ENCODE data around the gene PYGO2. TPM values are rescaled to one million over a fixed set of nuclear protein-coding genes. Genes with fewer than 3 reads are reported as not detected.
A peak's percentile ranks its signal among the peaks of the same experiment; 100 is the strongest.

Gene PYGO2
- total RNA-seq, 1 experiment from 2014 or later, result 33.2 TPM

DNA sequence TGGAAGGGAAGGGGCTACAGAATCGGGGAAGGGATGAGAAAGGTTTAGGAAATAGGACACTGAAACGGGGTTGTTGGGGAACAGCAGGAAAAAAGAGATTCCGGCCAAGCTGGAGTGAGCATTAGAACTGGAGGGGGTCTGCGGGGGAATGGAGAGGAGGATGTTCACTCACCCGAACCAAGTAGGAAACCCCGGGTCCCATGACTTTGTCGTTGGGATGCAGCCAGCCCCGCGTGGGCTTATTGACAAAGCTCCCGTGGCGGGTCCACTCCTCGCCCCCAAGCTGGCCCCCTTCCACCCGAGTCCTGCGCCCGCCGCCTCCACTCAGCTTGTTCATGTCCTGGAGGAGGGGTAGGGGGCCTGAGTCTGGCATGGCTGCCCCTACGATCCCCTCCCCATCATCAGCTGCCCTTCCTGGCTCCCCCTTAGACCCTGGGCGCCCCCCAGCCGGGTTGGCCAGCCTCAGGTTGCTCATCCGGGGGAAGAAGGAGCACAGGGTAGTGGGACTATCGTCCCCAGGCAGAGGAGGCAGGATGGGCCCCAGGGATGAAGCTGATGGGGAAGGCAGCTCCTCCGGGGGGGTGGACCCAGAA, 8.4 kb upstream of the PYGO2 start:
- H3K9me2 ChIP-seq (ENCODE audit: insufficient read depth), result no peaks in the 10 kb centered on the region
- H2AFZ ChIP-seq, result no peak overlapping the region
- peak overlapping the region; percentile 87 for H3K4me3 ChIP-seq
- no peaks in the 10 kb centered on the region for H3K27me3 ChIP-seq (ENCODE audit: insufficient read depth, low read depth)
- intact Hi-C loops (cut with micrococcal nuclease; ENCODE audit: unreplicated experiment), result loop anchor here (2.0 to 5.0 kb wide), 3 partner anchors 47 to 352 kb away; partner anchors contain the start of genes RUSC1 and SLC50A1
- ChIA-PET CTCF (interaction anchor here (0.6 to 2.0 kb wide), 9 partner anchors 9 to 415 kb away, joined by 3 to 17 read pairs (median 4); partner anchors contain the start of genes ADAM15 and PYGO2), POLR2A (ENCODE audit: unreplicated experiment) (interaction anchor here (0.5 to 1.7 kb wide), 12 partner anchors 9 to 633 kb away, joined by 3 to 18 read pairs (median 5); partner anchors contain the start of genes ADAM15, PYGO2 and ZBTB7B)
- peak overlapping the region; percentile 93 for H3K4me2 ChIP-seq
- TF ChIP-seq EZH2 (IDR thresholded peaks at IDR 0.05; ENCODE audit: low read depth), result no peak
- TF ChIP-seq, protein P1, sequence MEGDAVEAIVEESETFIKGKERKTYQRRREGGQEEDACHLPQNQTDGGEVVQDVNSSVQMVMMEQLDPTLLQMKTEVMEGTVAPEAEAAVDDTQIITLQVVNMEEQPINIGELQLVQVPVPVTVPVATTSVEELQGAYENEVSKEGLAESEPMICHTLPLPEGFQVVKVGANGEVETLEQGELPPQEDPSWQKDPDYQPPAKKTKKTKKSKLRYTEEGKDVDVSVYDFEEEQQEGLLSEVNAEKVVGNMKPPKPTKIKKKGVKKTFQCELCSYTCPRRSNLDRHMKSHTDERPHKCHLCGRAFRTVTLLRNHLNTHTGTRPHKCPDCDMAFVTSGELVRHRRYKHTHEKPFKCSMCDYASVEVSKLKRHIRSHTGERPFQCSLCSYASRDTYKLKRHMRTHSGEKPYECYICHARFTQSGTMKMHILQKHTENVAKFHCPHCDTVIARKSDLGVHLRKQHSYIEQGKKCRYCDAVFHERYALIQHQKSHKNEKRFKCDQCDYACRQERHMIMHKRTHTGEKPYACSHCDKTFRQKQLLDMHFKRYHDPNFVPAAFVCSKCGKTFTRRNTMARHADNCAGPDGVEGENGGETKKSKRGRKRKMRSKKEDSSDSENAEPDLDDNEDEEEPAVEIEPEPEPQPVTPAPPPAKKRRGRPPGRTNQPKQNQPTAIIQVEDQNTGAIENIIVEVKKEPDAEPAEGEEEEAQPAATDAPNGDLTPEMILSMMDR (conservative IDR thresholded peaks at IDR 0.05), result no peak
- peaks cover 56% of the 10 kb centered on the region for H3F3A ChIP-seq (ENCODE audit: insufficient read depth, low read depth)
- no peak for DNase-seq
- peaks cover 42% of the 10 kb centered on the region for H3K79me2 ChIP-seq (ENCODE audit: low read depth)
- no peaks in the 10 kb centered on the region for H3K9me3 ChIP-seq (ENCODE audit: insufficient read depth, low read depth)
- peaks cover 44% of the 10 kb centered on the region for H3K4me1 ChIP-seq (replicated peaks; ENCODE audit: insufficient read depth)
- TSS peak; percentile 0 for BruUV-seq (replicated peaks)
- H3K36me3 ChIP-seq (ENCODE audit: low read depth), result peaks cover 28% of the 10 kb centered on the region; the same call in 1 of the 2 replicates
- peak overlapping the region; percentile 97; the same call in 1 of the 2 replicates for H3K27ac ChIP-seq
- no peaks in the 10 kb centered on the region for H4K20me1 ChIP-seq (ENCODE audit: insufficient read depth)

DNA sequence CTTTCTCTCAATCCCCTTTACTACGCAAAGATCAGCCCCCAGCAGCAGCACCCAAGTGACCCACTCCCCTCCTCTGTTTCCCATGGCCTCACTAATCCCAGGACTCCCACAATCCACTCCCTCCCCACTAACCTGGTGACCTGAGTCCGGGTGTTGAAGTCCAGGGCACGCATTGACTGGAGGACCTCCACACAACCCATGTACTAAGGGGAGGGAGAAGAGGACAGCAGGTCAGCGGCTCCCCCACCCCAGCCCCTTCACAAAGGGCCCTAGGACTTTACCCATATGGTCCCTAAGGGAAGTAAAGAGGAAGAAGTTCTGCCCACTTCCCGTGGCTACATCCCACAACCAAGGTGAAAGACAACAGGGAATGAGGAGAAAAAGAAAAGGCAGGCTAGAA, 7.7 kb upstream of the PYGO2 start:
- DNase-seq, result no peak
- Histone ChIP-seq H3K79me2 (ENCODE audit: low read depth) (peaks cover 41% of the 10 kb centered on the region), H4K20me1 (ENCODE audit: insufficient read depth) (no peaks in the 10 kb centered on the region), H3F3A (ENCODE audit: insufficient read depth, low read depth) (peaks cover 62% of the 10 kb centered on the region), H3K27me3 (ENCODE audit: insufficient read depth, low read depth) (no peaks in the 10 kb centered on the region), H3K27ac (no peak overlapping the region), H3K4me1 (replicated peaks; ENCODE audit: insufficient read depth) (peaks cover 44% of the 10 kb centered on the region), H3K4me3 (peak overlapping the region; percentile 87; the same call in 1 of the 2 replicates), H3K36me3 (ENCODE audit: low read depth) (peaks cover 33% of the 10 kb centered on the region; the same call in 1 of the 2 replicates), H3K9me2 (ENCODE audit: insufficient read depth) (no peaks in the 10 kb centered on the region), H3K9me3 (ENCODE audit: insufficient read depth, low read depth) (no peaks in the 10 kb centered on the region), H3K4me2 (peak overlapping the region; percentile 93), H2AFZ (no peak overlapping the region)
- ChIA-PET CTCF (interaction anchor here (0.5 kb wide), 1 partner anchor 616 kb away, joined by 4 read pairs; no protein-coding TSS in a partner anchor), POLR2A (ENCODE audit: unreplicated experiment) (interaction anchor here (0.7 kb wide), 1 partner anchor 26 kb away, joined by 8 read pairs; no protein-coding TSS in a partner anchor)
- BruUV-seq (replicated peaks), result no TSS peak
- intact Hi-C loops (cut with micrococcal nuclease; ENCODE audit: unreplicated experiment), result no loop called here
- no peak for TF ChIP-seq EZH2 (IDR thresholded peaks at IDR 0.05; ENCODE audit: low read depth)
- TF ChIP-seq, protein P1 (conservative IDR thresholded peaks at IDR 0.05), result no peak

DNA sequence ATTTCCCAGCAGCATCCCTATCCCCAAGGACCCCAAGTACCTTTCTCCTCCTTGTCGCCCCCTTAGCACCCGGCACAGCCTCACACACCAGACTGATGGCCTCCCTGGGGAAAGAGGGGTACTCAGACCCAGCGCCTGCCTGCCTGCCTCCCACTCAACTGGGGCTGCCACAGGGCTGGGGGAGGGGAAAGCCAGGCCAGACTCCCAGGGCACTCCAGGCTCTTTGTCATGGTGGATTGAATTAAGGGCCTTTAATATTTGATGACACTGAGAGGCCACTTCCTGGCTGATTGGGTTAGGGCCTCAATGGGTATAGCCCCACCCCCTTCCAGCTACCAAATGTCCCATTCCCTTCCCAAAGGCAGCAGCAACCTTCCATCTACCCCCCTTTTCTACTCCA, 7.1 kb upstream of the PYGO2 start:
- intact Hi-C loops (cut with micrococcal nuclease; ENCODE audit: unreplicated experiment), result no loop called here
- no peaks in the 10 kb centered on the region for H3K9me3 ChIP-seq (ENCODE audit: insufficient read depth, low read depth)
- H3K36me3 ChIP-seq (ENCODE audit: low read depth), result peaks cover 33% of the 10 kb centered on the region
- no peak overlapping the region for H2AFZ ChIP-seq
- peaks cover 41% of the 10 kb centered on the region for H3K79me2 ChIP-seq (ENCODE audit: low read depth)
- H3K4me2 ChIP-seq, result peak overlapping the region; percentile 93
- peaks cover 64% of the 10 kb centered on the region for H3F3A ChIP-seq (ENCODE audit: insufficient read depth, low read depth)
- H3K4me1 ChIP-seq (replicated peaks; ENCODE audit: insufficient read depth), result peaks cover 44% of the 10 kb centered on the region
- no TSS peak for BruUV-seq (replicated peaks)
- POLR2A ChIA-PET (ENCODE audit: unreplicated experiment), result no interaction called here
- H3K27me3 ChIP-seq (ENCODE audit: insufficient read depth, low read depth), result no peaks in the 10 kb centered on the region
- DNase-seq, result no peak
- H3K9me2 ChIP-seq (ENCODE audit: insufficient read depth), result no peaks in the 10 kb centered on the region
- H4K20me1 ChIP-seq (ENCODE audit: insufficient read depth), result no peaks in the 10 kb centered on the region
- H3K27ac ChIP-seq, result no peak overlapping the region
- TF ChIP-seq, protein P1 (conservative IDR thresholded peaks at IDR 0.05), result no peak
- TF ChIP-seq EZH2 (IDR thresholded peaks at IDR 0.05; ENCODE audit: low read depth), result no peak
- peak overlapping the region; percentile 87; the same call in 1 of the 2 replicates for H3K4me3 ChIP-seq
- CTCF ChIA-PET, result interaction anchor here (0.5 kb wide), 1 partner anchor 617 kb away, joined by 4 read pairs; no protein-coding TSS in a partner anchor

Measured in PC-9 (cell line).